Activated CD4-positive, alpha-beta T cell treated with anti-CD3 and anti-CD28 coated beads, Interleukin-2, amount 50 U/mL, for 1 hour (primary cell): ENCODE measurements around the gene AADAT.
"Not testable (repeated sequence)": the region's sequence is repeated elsewhere in the genome, so short reads cannot be mapped to it uniquely, and the experiment has no call there.

Experiments
- DNase-seq: peaks from one replicate; pipeline ENCODE4 v3.0.0-alpha.2; 2020

The AADAT gene

DNA sequence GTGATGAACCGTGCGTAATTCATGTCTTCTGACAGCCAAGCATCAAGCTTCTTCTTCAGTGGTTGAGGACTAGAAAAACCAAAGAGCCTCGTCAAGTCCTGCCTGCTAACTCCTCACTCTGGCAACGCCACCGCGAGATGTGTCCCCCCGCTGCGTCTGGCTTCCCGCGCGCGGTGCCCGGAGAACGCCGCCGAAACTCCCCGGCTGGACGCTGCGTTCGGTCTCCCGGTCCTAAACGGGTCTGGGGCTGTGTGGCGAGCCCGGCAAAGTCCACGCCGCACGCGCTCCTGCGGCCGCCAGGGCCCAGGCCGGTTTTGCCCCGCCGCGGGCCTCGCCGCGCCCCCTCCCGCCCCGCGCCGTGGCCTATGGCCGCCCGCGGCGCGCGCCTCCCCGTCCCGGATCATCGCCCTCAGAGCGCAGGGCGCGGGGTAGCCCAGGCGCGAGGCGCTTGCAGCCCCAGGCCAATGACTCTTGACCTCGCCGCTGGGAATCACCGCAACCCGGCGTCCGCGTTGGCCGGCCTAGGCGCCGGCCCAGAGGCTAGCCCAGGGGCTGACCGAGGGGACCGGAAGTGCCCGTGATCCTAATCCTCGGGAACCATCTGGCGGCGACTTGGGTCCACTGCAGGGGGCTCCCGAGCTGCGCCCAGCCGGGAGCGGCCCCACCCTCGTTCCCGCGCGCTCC is at the start of gene AADAT:
TSS of gene AADAT (minus strand) at position 289 of the 684 bp plus-strand sequence. CDS start at position 23, 266 bp downstream.
- no peak for DNase-seq

DNA sequence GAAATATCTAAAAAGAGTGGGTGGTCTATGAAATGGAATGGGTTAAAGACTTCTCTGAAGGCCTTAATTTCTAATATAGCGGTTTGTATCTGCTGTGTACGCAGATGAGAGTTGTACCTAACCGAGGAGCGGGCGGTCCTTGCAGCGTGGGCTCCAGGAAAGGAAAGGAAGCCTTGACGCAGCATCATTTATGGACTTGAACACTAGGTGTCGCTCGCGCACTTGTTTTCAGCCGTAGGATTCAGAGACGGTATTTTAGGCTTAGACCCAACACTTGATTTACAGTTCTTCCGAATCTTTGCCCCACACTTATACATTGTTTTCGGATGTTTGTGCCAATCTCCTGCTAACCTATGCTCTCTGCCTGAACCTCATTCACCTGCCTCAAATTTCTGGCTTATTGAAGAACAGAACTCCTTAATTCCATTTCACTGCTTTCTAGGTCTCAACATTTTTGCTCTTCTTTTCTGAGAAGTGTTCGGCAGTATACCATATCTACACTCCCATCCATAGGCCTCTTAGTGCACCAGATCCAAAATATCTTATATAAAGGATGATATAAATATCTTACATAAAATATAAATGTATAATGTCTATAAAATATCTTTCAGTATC is 48.9 kb upstream of the AADAT start:
- DNase-seq = peak; percentile 66

DNA sequence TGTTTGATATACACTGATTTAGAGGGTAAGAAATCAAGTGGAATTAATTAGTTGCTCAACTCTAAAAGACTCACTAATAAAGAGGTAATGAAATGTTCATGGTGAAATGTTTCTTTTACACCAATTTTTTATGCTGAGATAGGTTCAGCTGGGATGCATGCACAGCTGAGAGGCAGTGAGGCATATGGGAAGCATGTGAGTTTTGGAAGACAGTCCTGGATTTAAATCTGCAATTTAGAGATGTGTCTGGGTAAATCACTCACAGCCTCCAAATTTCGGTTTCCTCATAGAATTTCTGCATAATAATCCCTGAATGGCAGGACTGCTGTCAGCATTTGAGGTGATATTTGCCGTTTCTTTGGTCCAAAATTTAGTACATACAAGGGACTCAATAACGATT is 48.2 kb upstream of the AADAT start:
- no peak for DNase-seq

DNA sequence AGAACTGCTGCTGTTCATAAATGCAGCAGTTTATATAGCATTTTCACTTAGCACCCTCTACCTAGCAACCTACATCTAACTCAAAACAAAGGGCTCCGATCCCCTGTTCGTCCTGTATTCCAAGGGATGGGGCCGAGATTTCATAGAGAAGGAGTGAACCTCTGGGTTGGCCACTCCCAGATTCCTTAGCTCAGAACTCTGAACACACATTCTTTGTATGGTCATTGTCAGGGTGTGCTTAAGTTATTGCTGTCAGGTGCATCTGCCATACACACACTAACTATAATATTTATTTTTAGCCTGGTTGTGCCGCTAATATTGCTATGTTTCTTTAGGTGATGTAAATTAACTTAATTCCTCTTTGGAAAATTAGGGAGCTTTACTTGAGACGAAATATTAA is 47.7 kb upstream of the AADAT start:
- DNase-seq = no peak

DNA sequence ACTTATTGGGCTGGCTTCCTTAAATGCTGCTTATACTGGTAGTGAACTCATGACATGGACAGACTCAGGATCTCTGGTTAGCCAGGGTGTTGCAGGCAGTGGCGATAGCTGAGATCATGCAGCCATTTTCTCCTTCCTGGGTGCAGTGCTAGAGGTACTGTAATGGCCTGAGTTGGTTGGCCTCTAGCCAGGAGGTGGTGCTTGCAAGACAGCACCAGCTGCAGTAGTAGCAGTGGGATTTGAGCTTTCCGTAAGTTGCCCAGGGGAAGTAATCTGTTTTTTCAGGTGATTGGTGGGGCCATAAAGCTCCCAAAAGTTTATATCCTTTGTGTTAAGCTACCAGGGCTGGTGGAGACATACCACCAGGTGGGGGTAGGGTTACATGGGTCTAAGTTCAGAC is 45.1 kb upstream of the AADAT start:
- no peak for DNase-seq

DNA sequence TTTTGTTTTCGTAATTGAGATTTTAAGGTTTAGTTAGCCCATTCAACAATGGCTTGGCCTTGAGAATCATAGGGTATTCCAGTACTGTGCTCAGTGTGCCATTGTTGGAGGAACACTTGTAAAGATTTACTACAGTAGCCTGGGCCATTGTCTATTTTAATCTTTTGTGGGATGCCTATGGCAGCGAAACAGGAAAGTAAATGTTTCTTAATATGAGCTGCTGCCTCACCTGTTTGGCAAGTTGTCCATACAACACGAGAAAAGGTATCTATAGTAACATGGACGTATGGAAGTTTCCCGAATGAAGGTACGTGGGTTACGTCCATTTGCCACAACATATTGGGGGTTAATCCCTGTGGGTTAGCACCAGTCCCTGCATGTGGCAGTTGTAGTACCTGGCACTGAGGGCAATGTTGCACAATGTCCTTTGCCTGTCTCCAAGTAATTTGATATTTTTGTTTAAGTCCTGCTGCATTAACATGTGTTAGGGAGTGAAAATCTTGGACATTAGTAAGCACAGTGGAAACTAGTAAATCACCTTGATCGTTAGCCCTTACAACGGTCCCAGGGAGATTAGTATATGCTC is 38.6 kb upstream of the AADAT start:
- no peak for DNase-seq

DNA sequence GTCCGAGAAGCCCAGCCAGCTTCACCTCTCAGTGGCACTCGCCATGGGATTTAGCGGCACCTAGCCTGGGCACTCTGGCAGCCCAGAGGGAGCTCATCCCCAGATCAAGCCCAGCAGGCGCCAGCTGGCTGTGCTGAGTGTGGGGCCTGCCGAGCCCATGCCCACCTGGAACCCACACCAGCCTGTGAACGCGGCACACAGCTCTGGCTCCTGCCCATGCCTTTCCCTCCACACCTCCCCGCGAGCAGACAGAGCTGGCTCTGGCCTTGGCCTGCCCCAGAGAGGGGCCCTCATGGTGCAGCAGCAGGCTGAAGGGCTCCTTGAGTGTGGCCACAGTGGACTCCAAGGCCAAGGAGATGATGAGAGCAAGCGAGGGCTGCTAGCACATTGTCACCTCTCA is 38.0 kb upstream of the AADAT start:
- no peak for DNase-seq

DNA sequence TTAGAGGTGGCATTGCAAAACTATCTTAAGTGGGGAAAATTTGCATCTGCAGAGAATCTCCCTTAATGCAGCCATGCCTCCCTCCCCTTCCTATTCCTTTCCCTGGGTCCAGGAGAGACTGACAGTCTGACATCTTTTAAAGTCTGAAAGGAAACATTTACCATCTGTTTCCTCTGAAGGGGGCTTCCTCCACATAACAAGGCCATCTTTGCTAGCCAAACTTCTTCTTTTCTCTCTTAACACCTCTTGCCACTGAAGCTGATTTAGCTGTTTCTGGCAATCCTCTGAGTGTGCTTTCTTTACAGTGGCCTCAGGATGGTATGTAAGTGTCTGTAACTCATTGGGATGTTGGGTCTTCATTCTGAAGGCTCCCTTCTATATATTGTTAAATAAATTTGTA is 34.6 kb upstream of the AADAT start:
- DNase-seq = no peak

DNA sequence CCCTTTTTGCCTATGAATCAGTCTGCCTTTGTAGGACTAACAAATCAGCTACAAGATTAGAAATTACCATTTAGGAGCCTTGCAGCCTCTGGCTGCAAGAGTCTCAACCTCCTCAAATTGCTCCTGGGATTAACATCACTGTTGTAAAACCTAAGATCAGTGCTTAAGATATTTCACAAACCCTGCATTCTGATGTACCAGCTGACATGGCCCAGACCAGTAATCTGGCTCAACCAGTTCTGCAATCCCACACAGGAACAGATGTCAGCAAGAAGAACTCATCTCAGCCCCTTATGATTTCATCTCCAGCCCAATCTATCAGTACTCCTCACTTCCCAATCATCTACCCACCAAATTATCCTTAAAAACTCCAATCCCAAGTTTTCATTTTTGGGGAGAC is 32.5 kb upstream of the AADAT start:
- no peak for DNase-seq

DNA sequence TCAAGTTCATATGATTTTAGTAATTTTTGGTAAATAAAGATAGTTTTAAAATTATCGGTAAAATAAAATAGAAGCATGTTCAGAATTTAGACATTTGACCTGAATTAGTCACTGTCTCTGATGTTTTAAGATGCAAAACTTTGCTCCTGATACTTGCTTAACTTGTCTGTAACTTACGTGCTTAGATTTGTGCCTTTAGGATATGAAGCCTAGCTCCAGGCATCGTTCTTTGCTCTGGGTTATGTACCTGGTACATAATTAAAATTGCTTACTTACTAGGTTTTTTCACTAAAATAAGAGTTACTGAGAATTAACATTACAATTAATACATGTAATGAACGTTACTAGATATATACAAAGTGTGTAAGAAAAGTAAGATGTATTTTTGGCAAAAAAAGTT is 24.9 kb upstream of the AADAT start:
- no peak for DNase-seq

DNA sequence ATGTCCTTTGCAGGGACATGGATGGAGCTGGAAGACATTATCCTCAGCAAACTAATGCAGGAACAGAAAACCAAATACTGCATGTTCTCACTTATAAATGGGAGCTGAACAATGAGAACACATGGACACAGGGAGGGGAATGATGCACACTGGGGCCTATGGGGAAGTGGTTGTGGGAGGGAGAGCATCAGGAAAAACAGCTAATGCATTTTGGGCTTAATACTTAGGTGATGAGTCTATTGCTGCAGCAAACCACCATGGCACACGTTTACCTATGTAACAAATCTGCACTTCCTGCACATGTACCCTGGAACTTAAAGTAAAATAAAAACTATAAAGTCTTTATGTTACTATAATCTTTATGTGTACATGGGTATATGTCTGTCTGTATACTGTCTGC is 24.4 kb upstream of the AADAT start:
- not testable (repeated sequence) for DNase-seq

DNA sequence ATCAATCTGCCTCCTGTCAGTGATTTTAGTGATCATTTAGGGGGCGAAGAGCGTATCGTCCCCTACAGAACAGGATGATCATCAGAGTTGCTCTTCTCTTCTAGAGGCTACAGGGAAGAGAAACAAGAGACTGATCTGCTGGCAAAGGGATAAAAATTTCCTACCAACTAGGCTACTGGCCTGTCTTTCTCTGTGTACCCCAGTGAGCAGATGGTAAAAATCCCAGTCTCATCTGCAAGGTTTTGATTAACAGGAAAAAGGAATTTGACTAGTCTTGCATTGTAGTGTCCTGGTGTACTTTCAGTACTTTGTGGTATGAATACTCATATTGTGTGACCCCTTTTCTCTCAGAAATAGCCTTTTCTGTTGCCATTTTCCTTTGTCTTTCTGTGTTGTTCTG is 21.8 kb upstream of the AADAT start:
- no peak for DNase-seq

DNA sequence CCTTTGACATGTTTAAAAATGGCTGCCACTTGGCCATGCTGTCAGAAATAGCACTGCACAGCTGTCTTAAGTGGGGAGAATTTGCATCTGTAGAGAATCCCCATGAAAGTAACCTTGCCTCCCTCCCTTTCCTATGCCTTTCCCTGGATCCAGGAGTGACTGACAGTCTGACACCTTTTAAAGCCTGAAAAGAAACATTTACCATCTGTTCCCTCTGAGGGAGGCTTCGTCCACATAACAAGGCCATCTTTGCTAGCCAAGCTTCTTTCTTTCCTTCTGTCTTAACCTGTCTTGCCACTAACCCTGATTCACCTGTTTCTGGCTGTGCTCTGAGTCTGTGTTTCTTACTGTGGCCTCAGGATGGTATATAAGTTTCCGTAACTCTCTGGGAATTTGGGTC is 21.3 kb upstream of the AADAT start:
- no peak for DNase-seq

DNA sequence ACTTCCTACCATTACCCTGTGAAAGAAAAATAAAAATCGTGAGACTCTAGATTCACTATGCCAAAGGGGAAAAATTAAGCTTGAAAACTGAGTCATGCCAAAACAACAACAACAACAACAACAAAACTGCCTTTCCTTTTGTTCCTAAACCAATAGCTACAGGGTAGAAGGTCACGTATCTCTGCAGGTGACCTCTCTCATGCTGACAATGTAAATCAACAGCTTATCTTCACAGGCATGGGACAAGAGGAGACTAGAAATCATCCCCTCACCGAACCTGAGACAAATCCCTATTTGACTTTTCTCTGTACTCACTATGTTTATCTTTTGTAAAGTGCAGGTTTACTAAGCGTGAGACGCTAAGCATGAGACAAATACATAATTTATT is 20.5 kb upstream of the AADAT start:
- DNase-seq = no peak

DNA sequence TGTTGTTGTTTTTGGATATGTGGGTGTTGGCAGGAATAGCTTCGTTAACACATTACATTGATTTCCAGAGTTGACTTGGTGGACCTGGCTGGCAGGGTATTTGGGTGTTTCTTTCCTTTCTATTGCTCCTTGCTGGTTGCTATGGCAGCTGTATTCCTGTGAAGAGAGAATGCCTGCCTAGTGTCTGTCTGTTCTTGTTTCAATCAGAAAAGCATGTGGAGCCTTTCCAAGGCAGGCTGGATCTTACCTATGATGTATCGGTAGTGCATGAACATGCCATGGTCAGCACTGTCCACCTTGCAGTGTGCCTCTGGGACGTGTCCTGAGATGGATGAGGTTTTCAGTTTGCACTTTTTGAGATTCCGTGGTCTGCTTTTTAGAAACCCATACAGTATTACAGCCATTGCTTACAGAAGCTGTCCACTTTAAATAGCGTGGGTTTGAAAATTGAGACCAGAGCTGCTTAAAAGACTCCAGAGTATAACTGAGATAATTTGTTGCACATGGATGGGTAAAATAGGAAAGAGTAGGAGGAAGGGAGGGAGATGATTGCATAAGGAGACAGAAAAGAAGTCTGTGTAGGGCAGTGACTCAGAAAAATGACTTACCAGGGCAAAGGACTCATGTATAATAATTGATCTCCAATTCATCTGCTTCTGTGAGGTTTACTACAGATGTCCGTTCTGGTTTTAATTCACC is 20.0 kb upstream of the AADAT start:
- DNase-seq = no peak

DNA sequence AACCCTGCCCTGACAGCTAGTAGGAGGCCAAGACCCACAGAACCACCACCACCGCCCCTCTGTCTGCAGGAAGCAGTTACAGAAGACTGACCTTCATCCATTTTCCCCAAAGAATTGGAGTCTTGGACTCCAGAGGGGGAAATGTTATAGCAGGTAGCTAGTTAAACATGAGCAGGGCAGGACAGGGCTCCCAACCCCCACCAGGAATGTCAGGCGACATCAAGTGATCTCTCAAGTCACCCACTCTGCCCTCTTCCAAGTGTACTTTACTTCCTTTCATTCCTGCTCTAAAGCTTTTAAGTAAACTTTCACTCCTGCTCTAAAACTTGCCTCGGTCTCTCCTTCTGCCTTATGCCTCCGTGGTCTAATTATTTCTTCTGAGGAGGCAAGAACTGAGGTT is 17.1 kb upstream of the AADAT start:
- no peak for DNase-seq

DNA sequence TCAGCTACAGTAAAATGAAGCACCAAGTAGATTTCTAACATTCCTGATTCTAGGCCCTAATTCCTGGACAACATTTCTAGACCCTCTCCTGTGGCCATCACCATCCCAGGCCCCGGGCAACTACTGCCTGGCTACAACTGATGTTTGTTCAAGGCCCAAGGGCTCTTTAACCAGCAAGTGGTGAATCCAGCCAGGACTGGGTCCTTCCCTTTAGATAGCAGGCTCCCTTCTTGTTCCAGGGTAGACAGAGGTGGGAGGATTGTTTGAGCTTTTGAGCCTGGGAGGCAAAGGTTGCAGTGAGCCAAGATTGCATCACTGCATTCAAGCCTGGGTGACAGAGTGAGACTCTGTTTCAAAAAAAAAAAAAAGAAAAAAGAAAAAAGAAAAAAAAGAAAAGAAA is 12.7 kb upstream of the AADAT start:
- DNase-seq = no peak

DNA sequence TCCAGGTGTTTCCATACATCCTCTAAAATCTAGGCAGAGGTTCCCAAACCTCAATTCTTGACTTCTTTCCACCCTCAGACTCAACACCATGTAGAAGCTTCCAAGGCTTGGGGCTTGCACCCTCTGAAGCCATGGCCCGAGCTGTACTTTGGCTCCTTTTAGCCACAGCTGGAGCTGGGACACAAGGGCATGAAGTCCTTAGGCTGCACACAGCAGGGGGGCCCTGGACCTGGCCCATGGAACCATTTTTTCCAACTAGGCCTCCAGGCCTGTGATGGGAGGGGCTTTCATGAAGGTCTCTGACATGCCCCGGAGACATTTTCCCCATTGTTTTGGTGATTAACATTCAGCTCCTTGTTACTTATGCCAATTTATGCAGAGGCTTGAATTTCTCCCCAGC is 8.4 kb upstream of the AADAT start:
- DNase-seq = not testable (repeated sequence)

DNA sequence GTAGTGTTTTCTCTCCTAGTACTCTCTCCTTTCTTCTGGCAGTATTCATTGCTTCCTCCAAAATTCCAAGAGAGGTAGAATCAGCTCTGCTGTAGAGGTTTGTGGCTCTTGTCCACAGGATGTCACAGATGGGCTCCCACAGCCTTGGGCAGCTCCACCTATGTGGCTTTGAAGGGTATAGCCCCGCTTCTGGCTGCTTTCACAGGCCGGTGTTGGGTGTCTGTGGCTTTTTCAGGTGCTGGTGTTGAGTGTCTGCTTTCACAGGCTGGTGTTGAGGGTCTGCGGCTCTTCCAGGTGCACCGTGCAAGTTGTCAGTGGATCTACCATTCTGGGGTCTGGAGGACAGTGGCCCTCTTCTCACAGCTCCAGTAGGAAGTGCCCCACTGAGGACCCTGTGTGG is 7.9 kb upstream of the AADAT start:
- no peak for DNase-seq

DNA sequence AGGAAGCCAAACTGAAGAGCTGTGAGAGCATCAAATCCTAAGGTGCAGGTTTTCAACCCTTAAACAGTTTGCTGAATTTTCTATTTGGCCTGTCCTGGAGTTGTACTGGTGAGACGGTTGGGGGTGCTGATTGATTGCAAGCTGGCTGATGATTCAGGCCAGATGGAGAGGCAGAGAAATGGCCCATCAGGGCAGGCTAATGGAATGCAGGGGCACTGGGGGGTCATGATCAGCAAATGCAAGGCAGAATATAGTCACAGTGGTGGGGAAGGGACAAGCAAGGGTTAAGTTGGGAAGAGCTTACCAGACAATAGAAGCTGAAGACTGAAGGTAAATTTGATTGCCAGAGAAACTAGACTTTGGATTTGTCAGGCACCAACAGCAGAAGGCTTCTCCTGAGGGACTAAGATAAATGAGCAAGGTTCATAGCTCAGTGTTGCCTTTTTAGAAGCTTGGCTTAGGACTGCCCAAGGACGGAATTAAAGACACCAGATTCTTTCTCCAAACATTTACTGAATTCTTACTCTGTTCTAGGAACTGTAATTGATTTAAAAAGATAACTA is 4.3 kb upstream of the AADAT start:
- no peak for DNase-seq

DNA sequence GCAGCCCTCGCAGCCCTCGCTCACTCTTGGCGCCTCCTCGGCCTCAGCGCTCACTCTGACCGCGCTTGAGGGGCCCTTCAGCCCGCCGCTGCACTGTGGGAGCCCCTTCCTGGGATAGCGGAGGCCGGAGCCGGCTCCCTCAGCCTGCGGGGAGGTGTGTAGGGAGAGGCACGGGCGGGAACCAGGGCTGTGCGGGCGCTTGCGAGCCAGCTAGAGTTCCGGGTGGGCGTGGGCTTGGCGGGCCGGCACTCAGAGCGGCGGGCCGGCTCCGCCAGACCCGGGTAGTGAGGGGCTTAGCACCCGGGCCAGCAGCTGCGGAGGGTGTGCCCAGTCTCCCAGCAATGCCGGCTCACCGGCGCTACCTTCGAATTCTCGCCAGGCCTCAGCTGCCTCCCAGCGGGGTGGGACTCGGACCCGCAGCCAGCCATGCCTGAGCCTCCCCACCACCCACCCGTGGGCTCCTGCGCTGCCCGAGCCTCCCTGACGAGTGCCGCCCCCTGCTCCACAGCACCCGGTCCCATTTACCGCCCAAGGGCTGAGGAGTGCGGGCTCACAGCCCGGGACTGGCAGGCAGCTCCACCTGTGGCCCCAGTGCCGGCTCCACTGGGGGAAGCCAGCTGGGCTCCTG is 1.4 kb upstream of the AADAT start:
- DNase-seq = no peak

DNA sequence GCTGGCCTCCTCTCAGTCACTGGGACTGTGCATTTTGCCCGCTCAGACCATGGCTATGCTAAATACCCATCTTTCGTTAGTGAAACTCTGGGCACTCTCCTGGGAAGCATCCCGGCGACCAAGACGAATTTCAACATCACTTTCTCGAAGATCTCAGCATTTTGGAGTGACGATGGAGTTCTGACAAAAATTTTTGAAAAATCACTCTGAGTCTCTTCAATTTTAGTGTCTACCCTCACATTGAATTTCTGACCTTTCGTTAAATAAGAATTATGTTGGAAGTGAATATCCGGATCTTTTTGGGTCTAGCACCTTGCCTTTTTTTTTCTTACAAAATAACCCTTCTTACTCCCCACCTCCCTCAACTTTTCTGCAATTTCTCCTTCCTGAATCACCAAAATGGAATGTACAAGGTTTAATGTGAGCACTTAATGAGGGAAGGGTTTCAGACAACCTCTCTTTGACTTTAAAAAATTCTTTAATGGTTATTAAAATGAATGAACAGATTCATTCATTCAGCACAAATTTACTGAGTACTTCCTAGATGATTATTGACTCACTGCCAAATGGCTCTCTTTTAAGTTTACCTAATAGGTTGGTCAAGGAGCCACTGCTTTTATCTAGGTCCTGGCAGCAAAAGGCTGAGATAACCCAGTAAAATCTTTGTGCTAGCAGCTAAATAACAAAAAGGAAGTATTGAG is 746 bp upstream of the AADAT start:
- DNase-seq = no peak

DNA sequence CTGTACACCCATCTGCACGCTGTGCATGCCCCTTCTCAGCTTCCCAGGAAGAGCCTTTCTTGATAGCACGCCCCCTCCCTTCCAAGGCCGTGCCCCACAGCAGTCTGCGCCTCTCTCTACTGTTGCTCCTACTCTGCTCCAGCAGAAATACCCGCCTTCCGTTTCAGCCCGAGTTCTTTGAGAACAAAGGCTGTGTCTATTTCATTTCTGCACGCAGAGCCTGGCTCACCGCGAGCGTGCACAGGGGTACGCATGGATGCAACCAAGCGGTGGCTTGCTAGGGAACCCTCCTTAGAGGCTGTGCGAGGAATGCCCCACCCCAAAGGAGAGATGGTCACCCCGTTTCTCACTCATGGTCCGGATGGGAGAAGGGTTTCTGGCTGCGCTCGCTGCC is 485 bp downstream of the AADAT start:
- no peak for DNase-seq
